LNCAP (cell line): ENCODE measurements around the gene SDK1.

Source experiments
- TF ChIP-seq, protein P1 (sequence below): fragments of 450-650 bp; IDR thresholded peaks from 2 replicates; pipeline ENCODE4 v1.5.1; 2017; ENCODE audit warnings: mild to moderate bottlenecking

SDK1 gene

DNA sequence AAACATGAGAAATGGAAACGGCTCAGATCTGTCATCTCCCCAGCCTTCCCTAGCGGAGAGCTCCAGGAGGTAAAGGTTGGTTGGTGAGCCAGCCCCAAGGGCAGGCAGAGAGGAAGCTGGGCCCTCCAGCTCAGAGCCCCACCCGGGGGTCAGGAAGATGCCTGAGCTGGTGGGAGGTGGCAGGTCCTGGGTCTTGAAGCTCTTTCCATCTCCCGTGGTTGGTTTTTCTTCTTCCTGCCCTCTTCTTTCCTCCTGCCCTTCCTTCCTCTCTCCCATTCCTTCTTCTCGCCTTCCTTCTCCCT is 996.8 kb downstream of the SDK1 start:
- TF ChIP-seq, protein P1, sequence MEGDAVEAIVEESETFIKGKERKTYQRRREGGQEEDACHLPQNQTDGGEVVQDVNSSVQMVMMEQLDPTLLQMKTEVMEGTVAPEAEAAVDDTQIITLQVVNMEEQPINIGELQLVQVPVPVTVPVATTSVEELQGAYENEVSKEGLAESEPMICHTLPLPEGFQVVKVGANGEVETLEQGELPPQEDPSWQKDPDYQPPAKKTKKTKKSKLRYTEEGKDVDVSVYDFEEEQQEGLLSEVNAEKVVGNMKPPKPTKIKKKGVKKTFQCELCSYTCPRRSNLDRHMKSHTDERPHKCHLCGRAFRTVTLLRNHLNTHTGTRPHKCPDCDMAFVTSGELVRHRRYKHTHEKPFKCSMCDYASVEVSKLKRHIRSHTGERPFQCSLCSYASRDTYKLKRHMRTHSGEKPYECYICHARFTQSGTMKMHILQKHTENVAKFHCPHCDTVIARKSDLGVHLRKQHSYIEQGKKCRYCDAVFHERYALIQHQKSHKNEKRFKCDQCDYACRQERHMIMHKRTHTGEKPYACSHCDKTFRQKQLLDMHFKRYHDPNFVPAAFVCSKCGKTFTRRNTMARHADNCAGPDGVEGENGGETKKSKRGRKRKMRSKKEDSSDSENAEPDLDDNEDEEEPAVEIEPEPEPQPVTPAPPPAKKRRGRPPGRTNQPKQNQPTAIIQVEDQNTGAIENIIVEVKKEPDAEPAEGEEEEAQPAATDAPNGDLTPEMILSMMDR, result no peak

DNA sequence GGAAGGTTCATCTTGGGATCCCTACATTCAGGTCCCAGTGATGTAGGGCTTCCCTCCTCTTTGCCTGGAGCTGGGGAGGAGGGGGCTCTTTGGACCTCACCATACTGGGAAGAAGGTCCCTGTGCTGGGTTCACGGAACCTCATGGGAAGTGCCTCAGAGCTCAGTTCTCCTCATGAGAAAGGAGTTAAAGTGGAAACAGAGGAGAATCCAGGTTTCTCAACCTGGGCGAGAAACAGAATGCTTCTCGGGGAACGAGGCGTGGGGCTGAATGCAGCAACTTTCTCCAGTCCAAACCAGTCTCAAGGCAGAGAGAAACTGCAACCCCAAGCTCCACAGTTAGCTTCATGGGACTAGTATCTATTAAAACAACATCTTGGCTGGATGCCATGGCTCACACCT is 998.4 kb downstream of the SDK1 start:
- TF ChIP-seq, protein P1, result no peak

DNA sequence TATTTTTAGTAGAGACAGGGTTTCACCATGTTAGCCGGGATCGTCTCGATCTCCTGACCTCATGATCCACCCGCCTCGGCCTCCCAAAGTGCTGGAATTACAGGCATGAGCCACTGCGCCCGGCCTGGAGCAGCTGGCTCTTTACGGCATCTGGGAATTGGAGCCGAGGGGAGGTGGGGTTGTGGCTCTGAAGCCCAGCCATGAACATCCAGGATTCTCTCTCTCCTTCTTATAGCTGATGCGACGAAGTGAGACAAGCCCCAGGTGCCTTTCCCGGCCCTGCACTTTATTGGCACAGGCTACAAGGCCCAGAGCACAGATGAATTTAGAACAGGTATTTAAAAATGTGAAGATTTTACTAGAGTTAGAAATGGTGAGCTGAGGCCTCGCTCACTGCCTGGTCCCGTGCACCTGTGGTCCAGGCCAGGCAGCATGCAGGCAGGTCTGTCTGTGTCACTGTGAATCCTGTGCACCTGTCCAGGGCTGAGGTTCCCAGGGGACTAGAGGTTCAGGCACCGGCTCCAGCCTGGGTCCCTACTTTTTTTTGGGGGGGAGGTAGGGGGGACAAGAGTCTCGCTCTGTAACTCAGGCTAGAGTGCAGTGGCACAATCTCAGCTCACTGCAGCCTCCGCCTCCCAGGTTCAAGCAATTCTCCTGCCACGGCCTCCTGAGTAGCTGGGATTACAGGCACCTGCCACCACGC is 1001.3 kb downstream of the SDK1 start:
- TF ChIP-seq, protein P1, result no peak

DNA sequence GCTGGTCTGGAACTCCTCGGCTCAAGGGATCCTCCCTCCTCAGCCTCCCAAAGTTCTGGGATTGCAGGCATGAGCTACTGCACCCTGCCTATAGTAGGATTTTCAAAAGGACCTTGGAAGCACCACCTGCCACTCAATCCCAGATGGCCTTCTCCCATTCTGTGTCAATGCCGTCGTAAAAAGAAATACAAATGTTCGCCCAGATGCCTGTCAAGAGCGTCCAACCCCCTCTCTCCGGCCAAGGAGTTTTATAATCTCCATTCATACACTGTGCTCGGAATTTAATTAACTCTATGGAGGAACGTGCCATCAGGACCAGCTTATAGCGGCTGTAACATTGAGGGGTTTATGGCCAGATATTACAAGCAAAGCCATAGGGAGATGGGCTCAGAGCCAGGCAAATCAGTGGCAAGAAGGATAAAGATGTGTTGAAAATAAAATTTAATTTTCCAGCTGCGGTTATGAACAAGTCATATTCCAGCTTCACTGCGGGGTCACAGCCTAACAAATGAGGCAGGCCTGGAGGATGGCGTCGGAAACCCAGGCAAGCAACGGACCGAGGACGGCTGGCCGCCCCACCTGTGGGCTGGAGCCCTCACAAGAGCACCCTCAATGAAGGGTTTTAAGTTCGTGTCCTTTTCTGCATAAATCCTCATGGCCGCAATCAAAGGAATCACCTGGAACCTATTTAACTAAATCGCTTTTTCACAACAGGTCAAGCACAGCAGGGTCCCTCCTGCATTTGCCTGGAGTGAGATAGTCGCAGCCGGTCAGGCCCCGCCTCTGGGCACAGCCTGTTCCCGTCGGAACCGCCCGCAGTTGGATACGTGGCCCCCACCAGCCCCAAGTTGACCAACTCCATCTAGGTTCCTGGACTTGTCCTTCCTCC is 1006.5 kb downstream of the SDK1 start:
- TF ChIP-seq, protein P1, result no peak

DNA sequence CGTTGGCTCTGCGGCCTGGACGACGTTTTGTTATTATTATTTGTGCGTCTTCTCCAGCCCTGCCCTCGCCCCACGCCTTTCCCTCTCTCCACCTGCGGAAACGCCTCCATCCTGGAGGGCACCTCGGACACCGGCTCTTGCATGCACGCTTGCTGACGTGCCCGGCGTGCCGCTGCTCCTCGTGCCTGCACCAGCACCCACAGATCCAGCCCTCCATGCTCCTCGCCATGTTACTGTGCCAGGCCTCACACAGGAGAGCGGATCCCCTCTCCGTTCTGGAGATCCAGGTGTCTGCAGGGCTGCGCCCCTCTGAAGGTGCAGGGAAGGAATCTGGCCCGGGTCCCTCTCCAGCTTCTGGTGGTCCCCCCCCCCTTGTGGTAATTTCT is 1007.1 kb downstream of the SDK1 start:
- TF ChIP-seq, protein P1, result no peak
